GM19351 (cell line): Measurements from ENCODE around the gene INKA1.
"Not testable (repeated sequence)": the region's sequence is repeated elsewhere in the genome, so short reads cannot be mapped to it uniquely, and the experiment has no call there.

Source experiments
- ATAC-seq: cut with Tn5 transposase; IDR thresholded peaks from one replicate; pipeline ENCODE4 v1.9.1; 2021; ENCODE audit warnings: mild to moderate bottlenecking, moderate library complexity; ENCODE audit not compliant: unreplicated experiment

INKA1 gene

GRCh38 chr3:49807431-49808114, 4.5 kb downstream of the INKA1 start:
- ATAC-seq, result no peak

GRCh38 chr3:49812916-49813496, 9.9 kb downstream of the INKA1 start:
- ATAC-seq, result no peak

GRCh38 chr3:49813497-49814174, 10.6 kb downstream of the INKA1 start, which contains the start of gene UBA7:
TSS of gene UBA7 (minus strand) at chr3:49813953. CDS start at chr3:49813787, 166 bp downstream.
- peak; percentile 69 for ATAC-seq

GRCh38 chr3:49823131-49823530, 20.1 kb downstream of the INKA1 start:
- ATAC-seq, result not testable (repeated sequence)

- ATAC-seq, result no peak
Measured at GRCh38 chr3:49826016-49826415, 23.0 kb downstream of the INKA1 start.

GRCh38 chr3:49831341-49831740, 28.3 kb downstream of the INKA1 start:
- no peak for ATAC-seq

GRCh38 chr3:49839193-49839809, 36.2 kb downstream of the INKA1 start:
- ATAC-seq, result no peak

GRCh38 chr3:49840388-49840787, 37.3 kb downstream of the INKA1 start:
- no peak for ATAC-seq

- ATAC-seq, result no peak
Measured at GRCh38 chr3:49841126-49841696, 38.1 kb downstream of the INKA1 start.

- no peak for ATAC-seq
Measured at GRCh38 chr3:49841806-49842205, 38.7 kb downstream of the INKA1 start.

GRCh38 chr3:49842843-49843517, 39.9 kb downstream of the INKA1 start:
- ATAC-seq, result no peak

GRCh38 chr3:49844464-49845183, 41.6 kb downstream of the INKA1 start:
- no peak for ATAC-seq

- ATAC-seq, result no peak
Measured at GRCh38 chr3:49845694-49846093, 42.6 kb downstream of the INKA1 start.
